GM20000 (cell line): Measurements from ENCODE around the gene CATSPERZ.

Source experiments
- DNase-seq: peaks from one replicate; pipeline ENCODE4 v3.0.0; 2012; ENCODE audit warnings: low spot score
- CTCF ChIP-seq: IDR thresholded peaks from 2 replicates; pipeline ENCODE4 v1.5.1; 2012; ENCODE audit warnings: mild to moderate bottlenecking, control low read depth; ENCODE audit errors: extremely low read depth, missing control alignments

CATSPERZ gene

GRCh38 chr11:64299847-64300648 is at the start of gene CATSPERZ:
TSS of gene CATSPERZ (plus strand) at chr11:64300358. CDS start at chr11:64300411, 53 bp downstream.
- peak; percentile 5 for TF ChIP-seq CTCF
- DNase-seq, result no peak

- DNase-seq, result no peak
- TF ChIP-seq CTCF, result no peak
Measured at GRCh38 chr11:64250415-64251015, 49.6 kb upstream of the CATSPERZ start.

- DNase-seq, result peak; percentile 97
- peak; percentile 75 for TF ChIP-seq CTCF
Measured at GRCh38 chr11:64251016-64251752, 49.0 kb upstream of the CATSPERZ start, which contains the start of gene PLCB3. TSS of gene PLCB3 (plus strand) at chr11:64251530. CDS start at chr11:64251650, 120 bp downstream.

- TF ChIP-seq CTCF, result no peak
- DNase-seq, result no peak
Measured at GRCh38 chr11:64251753-64252002, 48.5 kb upstream of the CATSPERZ start.

- peak; percentile 69 for DNase-seq
- peak; percentile 41 for TF ChIP-seq CTCF
Measured at GRCh38 chr11:64252003-64252872, 47.9 kb upstream of the CATSPERZ start.

GRCh38 chr11:64253043-64253442 is 47.1 kb upstream of the CATSPERZ start:
- no peak for TF ChIP-seq CTCF
- DNase-seq, result no peak
